H1 (cell line): ENCODE data around the gene C21orf91. TPM values are rescaled to one million over a fixed set of nuclear protein-coding genes. Genes with fewer than 3 reads are reported as not detected.

Experiments used
- CTCF ChIA-PET: fragments of 300-600 bp; sonication (Branson Sonifier 250); formaldehyde crosslinking; loops from one replicate; lab custom pipeline; 2021; ENCODE audit not compliant: partially characterized antibody; lab: Charles Lee
- POLR2A ChIA-PET: fragments of 300-600 bp; sonication (Branson Sonifier 250); formaldehyde crosslinking; loops from one replicate; lab custom pipeline; 2021; ENCODE audit warnings: inconsistent platforms; ENCODE audit not compliant: partially characterized antibody; lab: Charles Lee
- DNase-seq, 2 experiments: peaks; one replicate each; pipeline versions ENCODE4 v3.0.0 to v3.0.0-alpha.2; 2010 to 2022; ENCODE audit warnings: low spot score in 2 of 2, low read depth in 1 of 2, mixed read lengths in 1 of 2
- FAIRE-seq: peaks from 2 replicates; lab custom pipeline; 2011; peaks lifted over from hg19 to GRCh38; lab: Jason Lieb, UNC
- H2AFZ ChIP-seq: 2 replicates; pipeline ENCODE4 v1.8.1; 2012; ENCODE audit warnings: low read length, inconsistent platforms
- H2AK5ac ChIP-seq: 2 replicates; pipeline ENCODE4 v1.6.1; 2013; ENCODE audit warnings: low read depth, low read length
- H2BK120ac ChIP-seq: replicated peaks from 2 replicates; pipeline ENCODE3; 2013; ENCODE audit warnings: low read depth, low read length, inconsistent platforms
- H2BK12ac ChIP-seq: 2 replicates; pipeline ENCODE4 v1.6.1; 2013; ENCODE audit warnings: low read depth, low read length
- H2BK15ac ChIP-seq: 2 replicates; pipeline ENCODE4 v1.6.1; 2013; ENCODE audit warnings: low read length
- H2BK20ac ChIP-seq: 2 replicates; pipeline ENCODE4 v1.6.1; 2013; ENCODE audit warnings: low read length
- H2BK5ac ChIP-seq: 2 replicates; pipeline ENCODE4 v1.6.1; 2013; ENCODE audit warnings: low read depth, low read length
- H3K14ac ChIP-seq: 2 replicates; pipeline ENCODE4 v1.6.1; 2013; ENCODE audit warnings: inconsistent platforms; ENCODE audit not compliant: insufficient read length
- H3K18ac ChIP-seq: 2 replicates; pipeline ENCODE4 v1.6.1; 2013; ENCODE audit warnings: low read length; ENCODE audit errors: extremely low read depth
- H3K23ac ChIP-seq: 2 replicates; pipeline ENCODE4 v1.6.1; 2013; ENCODE audit warnings: inconsistent platforms; ENCODE audit not compliant: insufficient read length
- H3K23me2 ChIP-seq: 2 replicates; pipeline ENCODE4 v1.6.1; 2013; ENCODE audit warnings: low read depth, low read length
- H3K27ac ChIP-seq: 2 replicates; pipeline ENCODE4 v1.6.1; 2011; ENCODE audit warnings: low read depth, low read length, inconsistent platforms
- H3K27me3 ChIP-seq, 4 experiments: replicated peaks in 1 of 4; 1 replicate in 1 of 4; 2 replicates in 3 of 4; pipeline versions ENCODE4 v1.6.1 to v1.8.1; 2011 to 2013; ENCODE audit warnings: low read length in 3 of 4, mild to moderate bottlenecking in 3 of 4, inconsistent platforms in 2 of 4, mixed read lengths in 2 of 4, moderate library complexity in 1 of 4; ENCODE audit not compliant: control insufficient read depth in 3 of 4, insufficient read depth in 3 of 4; ENCODE audit errors: extremely low read depth in 1 of 4
- H3K36me3 ChIP-seq, 4 experiments: 2 replicates each; pipeline versions ENCODE4 v1.6.1 to v1.8.1; 2011 to 2013; ENCODE audit warnings: mild to moderate bottlenecking in 4 of 4, low read length in 3 of 4, moderate library complexity in 2 of 4, control low read depth in 1 of 4, inconsistent platforms in 1 of 4; ENCODE audit not compliant: insufficient read depth in 4 of 4, control insufficient read depth in 2 of 4
- H3K4ac ChIP-seq: replicated peaks from 2 replicates; pipeline ENCODE3; 2013; ENCODE audit warnings: low read length, low read depth, mixed read lengths, inconsistent platforms; ENCODE audit not compliant: insufficient read length
- H3K4me1 ChIP-seq, 4 experiments: replicated peaks in 1 of 4; 1 replicate in 1 of 4; 2 replicates in 3 of 4; pipeline versions ENCODE4 v1.6.1 to v1.8.1; 2011 to 2013; ENCODE audit warnings: low read length in 3 of 4, inconsistent platforms in 2 of 4, mixed read lengths in 1 of 4; ENCODE audit not compliant: insufficient read depth in 4 of 4, control insufficient read depth in 3 of 4
- H3K4me2 ChIP-seq, 2 experiments: 2 replicates each; pipeline versions ENCODE4 v1.6.1 to v1.8.1; 2011 to 2013; ENCODE audit warnings: low read depth in 2 of 2, low read length in 2 of 2, control low read depth in 1 of 2, inconsistent platforms in 1 of 2, mild to moderate bottlenecking in 1 of 2; ENCODE audit not compliant: insufficient read depth in 1 of 2
- H3K4me3 ChIP-seq, 4 experiments: fragments of 200-600, 300-600 bp in 1 of 4; sonication (generic), shearing (Covaris generic), sonication (Bioruptor Twin) in 1 of 4; 2 replicates each; pipeline versions ENCODE4 v1.5.1 to v1.8.1; 2011 to 2016; ENCODE audit warnings: low read length in 4 of 4, low read depth in 3 of 4, control low read depth in 2 of 4, inconsistent platforms in 2 of 4, mild to moderate bottlenecking in 2 of 4, mixed read lengths in 1 of 4, moderate library complexity in 1 of 4; ENCODE audit not compliant: insufficient read depth in 2 of 4; ENCODE audit errors: extremely low read depth in 1 of 4
- H3K56ac ChIP-seq: replicated peaks from 2 replicates; pipeline ENCODE3; 2013; ENCODE audit warnings: low read depth, mild to moderate bottlenecking, mixed read lengths, low read length, inconsistent platforms; ENCODE audit not compliant: insufficient read length
- H3K79me1 ChIP-seq: 2 replicates; pipeline ENCODE4 v1.6.1; 2013; ENCODE audit warnings: low read depth, low read length, control low read depth
- H3K79me2 ChIP-seq, 2 experiments: 2 replicates each; pipeline versions ENCODE4 v1.6.1 to v1.8.1; 2012 to 2013; ENCODE audit warnings: low read length in 2 of 2, mild to moderate bottlenecking in 2 of 2, inconsistent platforms in 1 of 2; ENCODE audit not compliant: insufficient read depth in 2 of 2, control insufficient read depth in 1 of 2
- H3K9ac ChIP-seq, 4 experiments: replicated peaks in 1 of 4; 1 replicate in 1 of 4; 2 replicates in 3 of 4; pipeline versions ENCODE4 v1.6.1 to v1.8.1; 2011 to 2013; ENCODE audit warnings: low read depth in 3 of 4, low read length in 3 of 4, control low read depth in 2 of 4, mild to moderate bottlenecking in 2 of 4, moderate library complexity in 2 of 4, inconsistent platforms in 1 of 4; ENCODE audit errors: extremely low read depth in 1 of 4
- H3K9me3 ChIP-seq, 2 experiments: 2 replicates each; pipeline versions ENCODE4 v1.6.1 to v1.8.1; 2012 to 2013; ENCODE audit warnings: mild to moderate bottlenecking in 2 of 2, moderate library complexity in 2 of 2, control low read depth in 1 of 2, inconsistent platforms in 1 of 2, low read depth in 1 of 2, low read length in 1 of 2, mixed read lengths in 1 of 2; ENCODE audit not compliant: insufficient read depth in 2 of 2
- H4K20me1 ChIP-seq, 2 experiments: replicated peaks in 1 of 2; 2 replicates each; pipeline versions ENCODE3 to v1.8.1; 2011 to 2013; ENCODE audit warnings: inconsistent platforms in 2 of 2, low read length in 2 of 2, mild to moderate bottlenecking in 1 of 2; ENCODE audit not compliant: insufficient read depth in 2 of 2, control insufficient read depth in 1 of 2
- H4K5ac ChIP-seq: 2 replicates; pipeline ENCODE4 v1.6.1; 2013; ENCODE audit warnings: low read length, low read depth, mixed read lengths, inconsistent platforms; ENCODE audit not compliant: insufficient read length
- H4K8ac ChIP-seq: 2 replicates; pipeline ENCODE4 v1.8.0; 2013; ENCODE audit warnings: mild to moderate bottlenecking, moderate library complexity, low read length, inconsistent platforms; ENCODE audit not compliant: insufficient read depth; ENCODE audit errors: extremely low read depth
- H4K91ac ChIP-seq: replicated peaks from 2 replicates; pipeline ENCODE3; 2013; ENCODE audit warnings: low read length, mixed read lengths, inconsistent platforms; ENCODE audit not compliant: insufficient read length
- CREB1 ChIP-seq: IDR thresholded peaks from 2 replicates; pipeline ENCODE4 v1.6.1; 2012; ENCODE audit warnings: inconsistent platforms
- JUND ChIP-seq: IDR thresholded peaks from 2 replicates; pipeline ENCODE4 v1.6.1; 2011; ENCODE audit warnings: mild to moderate bottlenecking, improper control_type of control experiment, low read length
- KDM5A ChIP-seq: fragments of 200-600 bp; IDR thresholded peaks from 2 replicates; pipeline ENCODE4 v1.7.1; 2012; ENCODE audit warnings: mild to moderate bottlenecking, low read length, inconsistent platforms, mixed read lengths
- SIRT6 ChIP-seq: IDR thresholded peaks from one replicate; pipeline ENCODE4 v1.7.1; 2012; ENCODE audit warnings: low read length, inconsistent platforms
- WGBS, 2 experiments: shearing (Covaris generic) in 1 of 2; methylation state at CpG; one replicate each; pipeline versions ENCODE4 v1.1.6 to v1.1.7; 2013 to 2015; ENCODE audit warnings: low lambda C conversion rate in 2 of 2, mixed read lengths in 2 of 2, inconsistent platforms in 1 of 2, low coverage in 1 of 2, missing lambda C conversion rate in 1 of 2; ENCODE audit not compliant: insufficient replicate concordance in 2 of 2, insufficient coverage in 1 of 2, insufficient read length in 1 of 2; ENCODE audit errors: extremely low coverage in 1 of 2, missing lambda C conversion rate in 1 of 2; 5-methylcytosine and 5-hydroxymethylcytosine counted together
- polyA plus RNA-seq, 7 experiments: library from polyadenylated mRNA; depleted of rRNA in 3 of 7; stranded (reverse) in 5 of 7; unstranded in 2 of 7; fragments of >200 nt in 5 of 7; fragments of 200-250 nt in 2 of 7; gene quantifications; 1 replicate in 5 of 7; 2 replicates in 1 of 7; 4 replicates in 1 of 7; pipeline versions ENCODE4 v1.2.1 to v1.2.3, GENCODE V29; 2011 to 2013; ENCODE audit warnings: missing spikeins in 2 of 7, mixed read lengths in 2 of 7
- total RNA-seq: library from RNA; stranded (reverse); fragmentation: NEBNext Ultra II Directional; extraction: Animal tissue kit (Norgen Biotek cat#: 25700); gene quantifications from 2 replicates; pipeline ENCODE4 v1.2.1, GENCODE V29; 2021

C21orf91 gene
- total and polyA plus RNA-seq, 2 of the 8 experiments (the other 6 are each of a cell fraction or from before 2014, with no cell fraction given): 4.9 to 33.6 TPM

DNA sequence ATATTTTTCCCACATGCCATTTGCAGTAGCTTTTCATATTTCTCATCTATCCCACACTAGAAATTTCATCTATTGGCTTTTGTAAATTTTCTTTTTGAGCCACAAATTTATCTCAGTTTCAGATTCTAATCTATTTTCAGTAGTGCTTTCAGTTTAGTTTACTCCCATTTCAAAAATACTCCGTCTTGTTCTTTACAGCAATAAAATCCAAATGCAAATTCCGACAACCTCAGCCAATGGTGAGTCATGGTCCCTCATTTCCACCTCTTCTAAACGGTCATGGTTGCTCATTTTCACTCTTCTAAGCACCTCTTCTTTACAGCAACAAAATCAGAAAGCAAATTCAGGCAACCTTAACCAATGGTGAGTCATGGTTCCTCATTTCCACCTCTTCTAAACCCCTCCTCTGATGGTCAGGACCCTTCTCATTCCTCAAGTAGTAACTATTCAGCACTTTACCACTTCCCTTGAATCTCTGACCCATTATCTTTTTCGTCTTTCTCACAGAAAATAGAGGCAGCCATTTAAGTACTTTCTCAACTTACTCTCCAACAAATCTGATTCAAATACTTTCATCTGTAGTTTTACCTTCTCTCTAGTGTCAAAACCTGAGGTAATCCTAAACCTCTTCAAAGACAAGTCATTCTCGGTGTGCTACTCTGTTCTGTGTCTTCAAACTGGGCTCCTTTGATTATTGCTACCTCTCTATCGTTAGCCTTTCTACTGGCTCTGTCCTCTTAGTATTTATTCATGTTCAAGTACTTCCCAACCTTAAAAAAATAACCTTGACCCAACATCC lies 34.4 kb downstream of the C21orf91 start:
- Histone ChIP-seq H3K4me2 (no peak overlapping the region), H2BK12ac (no peak overlapping the region), H3K9ac (no peak overlapping the region), H2AFZ (no peak overlapping the region), H2BK120ac (no peak overlapping the region), H3K23ac (no peak overlapping the region), H3K79me1 (no peaks in the 10 kb centered on the region), H2BK20ac (no peak overlapping the region), H4K20me1 (no peaks in the 10 kb centered on the region), H3K79me2 (no peaks in the 10 kb centered on the region), H3K27me3 (no peaks in the 10 kb centered on the region), H3K27ac (no peak overlapping the region), H3K4ac (no peak overlapping the region), H3K56ac (no peak overlapping the region), H4K8ac (no peak overlapping the region), H2BK15ac (no peak overlapping the region), H4K91ac (no peak overlapping the region), H3K23me2 (no peaks in the 10 kb centered on the region), H3K4me1 (peaks cover 0 to 5% (median 0%) of the 10 kb centered on the region in 4 experiments; a peak in 3 of 7 replicates), H4K5ac (no peak overlapping the region), H3K36me3 (peaks cover 0 to 14% (median 2%) of the 10 kb centered on the region in 4 experiments; a peak in 5 of 8 replicates), H3K4me3 (no peak overlapping the region), H2BK5ac (no peak overlapping the region), H3K14ac (no peak overlapping the region), H3K18ac (no peak overlapping the region), H3K9me3 (no peaks in the 10 kb centered on the region; a peak in 1 of 4 replicates), H2AK5ac (no peak overlapping the region)
- ChIA-PET POLR2A (interaction anchor here (1.4 kb wide), 1 partner anchor 34 kb away, joined by 3 read pairs; no protein-coding TSS in a partner anchor), CTCF (no interaction called here)
- no peak for DNase-seq
- no peak for TF ChIP-seq SIRT6
- no peak for TF ChIP-seq KDM5A
- TF ChIP-seq CREB1: no peak
- TF ChIP-seq JUND: no peak
- FAIRE-seq: no peak
- WGBS, 2 experiments: 85% methylated on average over 6 of the region's 6 CpGs; no CpG with 5 or more reads in 1 of the 2 experiments
